ENCODE results near the gene NOS2.

DNA sequence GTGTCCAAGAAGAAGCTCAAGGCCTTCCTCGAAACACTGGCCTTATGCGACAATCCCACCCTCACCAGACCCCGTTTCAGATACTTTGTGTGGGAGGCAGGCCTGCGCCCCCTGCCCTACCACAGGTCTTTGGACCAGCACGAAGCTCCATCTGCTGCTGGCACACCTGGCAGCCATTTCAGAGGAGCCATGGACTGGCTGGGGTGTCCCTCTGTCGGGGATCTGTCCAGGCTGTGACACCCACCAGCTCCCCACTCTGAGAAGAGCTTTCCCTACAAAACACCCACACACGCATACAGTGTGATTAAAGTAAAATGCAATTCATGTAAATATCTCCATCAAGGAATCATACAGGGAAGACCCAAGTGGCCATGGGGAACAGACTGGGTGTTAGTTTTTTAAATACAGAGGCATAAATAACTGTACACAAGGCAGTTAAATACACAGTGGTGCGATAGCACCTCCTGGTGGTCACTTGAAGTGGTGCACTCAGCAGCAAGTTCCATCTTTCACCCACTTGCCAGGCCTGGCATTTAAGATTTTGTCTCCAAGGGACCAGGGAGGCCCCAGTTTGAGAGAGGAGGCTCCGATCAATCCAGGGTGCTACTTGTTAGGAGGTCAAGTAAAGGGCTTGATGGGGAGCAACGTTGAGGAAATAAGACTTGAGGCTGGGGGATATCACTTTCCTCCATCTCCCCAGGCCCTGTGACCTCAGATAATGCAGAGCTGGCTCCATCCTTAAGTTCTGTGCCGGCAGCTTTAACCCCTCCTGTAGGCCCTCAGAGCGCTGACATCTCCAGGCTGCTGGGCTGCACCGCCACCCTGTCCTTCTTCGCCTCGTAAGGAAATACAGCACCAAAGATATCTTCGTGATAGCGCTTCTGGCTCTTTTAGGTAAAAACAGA lies 43.6 kb downstream of the NOS2 start:
- TF ChIP-seq POLR2A (IDR thresholded peaks at IDR 0.05): no peak
- TF ChIP-seq, protein P1, sequence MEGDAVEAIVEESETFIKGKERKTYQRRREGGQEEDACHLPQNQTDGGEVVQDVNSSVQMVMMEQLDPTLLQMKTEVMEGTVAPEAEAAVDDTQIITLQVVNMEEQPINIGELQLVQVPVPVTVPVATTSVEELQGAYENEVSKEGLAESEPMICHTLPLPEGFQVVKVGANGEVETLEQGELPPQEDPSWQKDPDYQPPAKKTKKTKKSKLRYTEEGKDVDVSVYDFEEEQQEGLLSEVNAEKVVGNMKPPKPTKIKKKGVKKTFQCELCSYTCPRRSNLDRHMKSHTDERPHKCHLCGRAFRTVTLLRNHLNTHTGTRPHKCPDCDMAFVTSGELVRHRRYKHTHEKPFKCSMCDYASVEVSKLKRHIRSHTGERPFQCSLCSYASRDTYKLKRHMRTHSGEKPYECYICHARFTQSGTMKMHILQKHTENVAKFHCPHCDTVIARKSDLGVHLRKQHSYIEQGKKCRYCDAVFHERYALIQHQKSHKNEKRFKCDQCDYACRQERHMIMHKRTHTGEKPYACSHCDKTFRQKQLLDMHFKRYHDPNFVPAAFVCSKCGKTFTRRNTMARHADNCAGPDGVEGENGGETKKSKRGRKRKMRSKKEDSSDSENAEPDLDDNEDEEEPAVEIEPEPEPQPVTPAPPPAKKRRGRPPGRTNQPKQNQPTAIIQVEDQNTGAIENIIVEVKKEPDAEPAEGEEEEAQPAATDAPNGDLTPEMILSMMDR (IDR thresholded peaks at IDR 0.05): peak; percentile 28 to 87 (median 86)
